HG03095 (cell line): Measurements from ENCODE around the gene WBP11.

Experiments used
- ATAC-seq: cut with Tn5 transposase; IDR thresholded peaks from one replicate; pipeline ENCODE4 v1.9.1; 2021; ENCODE audit warnings: moderate library complexity; ENCODE audit not compliant: unreplicated experiment

WBP11 gene

DNA sequence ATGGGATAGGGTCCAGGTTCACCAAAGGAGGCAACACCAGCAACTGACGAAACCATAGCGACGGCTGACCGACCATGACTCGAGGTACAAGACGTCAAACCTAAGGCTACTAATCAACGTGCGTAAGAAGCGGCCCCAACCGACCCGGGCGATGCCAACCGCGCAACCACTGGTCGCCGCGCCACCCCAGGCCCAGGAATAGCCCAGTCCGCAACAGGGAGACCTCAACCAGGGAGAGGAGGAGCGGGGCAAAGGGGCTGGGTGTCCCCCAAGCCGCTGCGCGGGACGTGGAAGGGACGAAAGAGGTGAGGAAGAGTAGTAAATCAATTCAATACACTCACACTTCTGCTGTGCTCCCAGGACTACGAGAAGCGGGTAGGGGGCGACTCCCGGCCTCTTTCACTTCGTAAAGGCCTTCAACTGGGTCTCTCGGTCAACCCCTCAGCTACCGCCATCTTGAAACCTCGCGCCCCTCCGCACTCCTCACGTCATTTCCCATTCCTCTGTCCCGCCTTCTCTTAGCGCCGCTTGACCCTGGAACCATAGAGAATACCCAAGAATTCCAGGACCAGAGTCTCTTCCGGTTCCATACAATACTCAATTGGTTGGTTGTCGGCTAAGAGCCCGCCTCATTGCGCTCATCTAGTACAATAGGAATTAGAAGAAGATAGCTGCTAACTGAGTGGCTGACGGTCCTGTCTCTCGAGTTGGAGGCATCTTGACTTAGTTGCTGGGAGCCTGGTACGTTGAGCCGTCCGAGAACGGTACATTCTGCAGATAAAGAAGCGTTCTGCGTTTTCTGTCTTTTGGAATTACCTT lies at the start of gene WBP11, which contains the start of gene C12orf60:
WBP11 (minus strand) TSS at position 468 of the 819 bp plus-strand sequence. CDS start 2,095 bp downstream, outside the sequence.
C12orf60 (plus strand) TSS at position 660 of the 819 bp plus-strand sequence. CDS start 19,266 bp downstream, outside the sequence.
- peak; percentile 99 for ATAC-seq

DNA sequence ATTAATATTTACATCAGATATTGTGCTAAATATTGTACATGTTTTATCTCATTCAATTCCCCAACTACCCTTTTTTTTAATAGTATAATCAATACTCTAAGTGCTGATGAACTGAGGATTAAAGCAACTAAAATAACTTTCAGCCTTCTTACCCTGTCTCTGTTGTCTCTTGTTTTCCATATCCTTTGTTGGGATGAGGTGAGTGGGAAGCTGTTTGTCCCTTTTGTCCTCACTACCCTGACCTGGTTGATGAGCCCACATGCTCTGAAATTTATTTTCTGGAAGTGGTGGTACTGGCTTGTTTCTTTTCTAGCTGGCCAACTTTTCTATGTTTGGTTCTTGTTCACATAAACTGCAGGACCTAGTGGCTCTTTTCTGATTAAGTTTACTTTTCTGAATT lies 49.6 kb upstream of the WBP11 start:
- no peak for ATAC-seq

GRCh38 chr12:14850929-14851663 lies 47.8 kb upstream of the WBP11 start:
- peak; percentile 83 for ATAC-seq

- no peak for ATAC-seq
Observed at GRCh38 chr12:14849661-14850060, 46.4 kb upstream of the WBP11 start.

GRCh38 chr12:14846876-14847580 lies 43.8 kb upstream of the WBP11 start:
- ATAC-seq: no peak

DNA sequence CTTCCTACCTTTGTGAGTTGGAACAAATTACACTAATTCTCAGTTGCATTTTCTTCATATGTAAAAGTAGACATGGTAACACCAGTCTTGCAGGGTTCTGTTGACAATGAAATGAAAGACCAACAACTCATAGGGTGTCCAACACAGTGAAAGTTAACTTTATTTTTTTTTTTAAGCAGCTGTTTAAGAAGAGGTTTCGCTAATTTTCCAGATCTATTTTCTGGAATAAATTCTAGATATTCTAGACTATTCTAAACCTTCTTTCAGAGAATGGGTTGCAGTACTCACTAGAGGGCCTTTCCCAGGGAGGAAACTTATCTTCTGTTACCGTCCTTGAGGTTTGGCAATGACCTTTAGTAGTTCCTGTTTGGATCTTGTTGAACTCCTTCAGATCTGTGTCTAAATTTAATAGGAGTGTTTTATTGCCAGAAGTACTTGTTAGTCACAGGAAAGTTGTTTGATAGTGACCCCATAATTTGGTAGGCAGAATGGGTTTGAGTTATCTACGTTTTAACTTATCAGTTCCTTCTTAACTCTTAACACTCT lies 42.8 kb upstream of the WBP11 start:
- ATAC-seq: no peak

- ATAC-seq: no peak
Observed at GRCh38 chr12:14845350-14845750, 42.1 kb upstream of the WBP11 start.

- ATAC-seq: no peak
Observed at GRCh38 chr12:14844401-14844800, 41.1 kb upstream of the WBP11 start.

- ATAC-seq: no peak
Observed at GRCh38 chr12:14843425-14843887, 40.2 kb upstream of the WBP11 start, which contains the start of gene ART4. ART4 (minus strand) TSS chr12:14843526; CDS start chr12:14843113, 413 bp downstream.

- no peak for ATAC-seq
Observed at GRCh38 chr12:14842315-14842714, 39.0 kb upstream of the WBP11 start.

- no peak for ATAC-seq
Observed at GRCh38 chr12:14841761-14842160, 38.5 kb upstream of the WBP11 start.

DNA sequence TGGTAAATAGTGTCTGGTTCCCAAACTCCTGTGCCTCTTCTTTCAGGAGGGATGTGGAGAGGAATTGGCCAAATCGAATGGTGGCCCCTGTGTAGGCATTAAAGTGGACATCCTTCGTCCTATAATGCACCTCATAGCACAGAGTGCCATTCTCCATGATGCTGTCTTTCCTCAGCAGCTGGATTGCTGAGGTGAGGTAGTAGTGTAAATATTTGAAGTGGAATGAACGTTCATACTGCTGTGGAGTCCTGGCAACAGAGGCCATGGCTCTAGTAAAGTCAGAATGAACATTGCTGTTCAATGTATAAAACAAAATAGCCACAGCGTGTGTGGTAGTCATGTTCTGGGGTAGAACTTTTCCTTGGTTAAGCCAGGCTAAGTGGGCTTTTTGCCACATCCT lies 37.3 kb upstream of the WBP11 start:
- no peak for ATAC-seq

DNA sequence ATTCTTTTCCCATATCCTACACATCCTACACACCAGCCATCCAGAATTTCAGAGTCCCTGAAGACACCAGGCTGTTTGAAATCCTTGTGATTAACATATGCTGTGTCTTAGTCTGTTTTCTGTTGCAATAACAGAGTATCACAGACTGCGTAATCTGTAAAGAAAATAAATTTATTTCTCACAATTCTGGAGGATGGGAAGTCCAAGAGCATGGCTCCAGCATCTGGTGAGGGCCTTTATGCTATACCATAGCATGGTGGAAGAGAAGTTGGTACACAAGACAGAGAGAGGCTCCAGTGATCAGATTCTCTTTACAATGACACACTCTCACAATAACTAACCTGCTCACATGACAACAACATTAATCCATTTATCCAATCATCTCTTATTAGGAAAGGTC lies 36.0 kb upstream of the WBP11 start:
- no peak for ATAC-seq

DNA sequence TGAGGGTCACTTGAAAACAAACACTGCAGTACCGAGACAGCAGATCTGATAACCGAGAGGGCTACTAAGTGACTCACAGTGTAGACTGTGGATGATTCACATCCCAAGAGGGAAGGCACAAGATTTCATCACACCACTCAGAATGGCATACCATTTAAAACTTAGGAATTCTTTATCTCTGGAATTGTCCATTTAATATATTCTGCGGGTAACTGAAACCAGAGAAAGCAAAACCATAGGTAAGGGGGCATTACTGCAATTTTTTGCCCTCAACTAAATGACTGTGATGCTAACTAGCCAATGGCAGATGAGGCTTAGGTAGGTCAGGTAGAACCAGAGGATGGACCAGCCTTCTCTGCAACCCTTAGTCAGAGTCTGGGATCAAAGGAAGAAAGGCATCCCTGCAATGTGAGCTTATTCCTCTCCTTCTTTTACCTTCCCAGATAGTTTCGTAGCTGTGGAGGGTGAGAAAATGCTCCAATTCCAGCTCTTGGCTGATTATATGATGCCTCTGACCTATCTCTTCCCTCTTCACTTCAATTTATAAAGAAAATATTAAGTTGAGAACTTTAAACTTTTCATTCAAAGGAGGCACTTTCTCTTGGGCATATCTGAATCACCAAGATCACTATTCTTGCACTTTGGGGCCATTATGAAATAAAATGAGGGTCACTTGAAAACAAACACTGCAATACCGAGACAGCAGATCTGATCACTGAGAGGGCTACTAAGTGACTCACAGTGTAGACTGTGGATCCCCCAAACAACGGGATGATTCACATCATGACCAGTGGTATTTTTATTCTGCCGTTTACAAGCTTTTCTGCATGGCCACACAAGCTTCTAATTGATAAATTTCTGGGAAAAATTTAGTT lies 33.3 kb upstream of the WBP11 start:
- ATAC-seq: no peak

DNA sequence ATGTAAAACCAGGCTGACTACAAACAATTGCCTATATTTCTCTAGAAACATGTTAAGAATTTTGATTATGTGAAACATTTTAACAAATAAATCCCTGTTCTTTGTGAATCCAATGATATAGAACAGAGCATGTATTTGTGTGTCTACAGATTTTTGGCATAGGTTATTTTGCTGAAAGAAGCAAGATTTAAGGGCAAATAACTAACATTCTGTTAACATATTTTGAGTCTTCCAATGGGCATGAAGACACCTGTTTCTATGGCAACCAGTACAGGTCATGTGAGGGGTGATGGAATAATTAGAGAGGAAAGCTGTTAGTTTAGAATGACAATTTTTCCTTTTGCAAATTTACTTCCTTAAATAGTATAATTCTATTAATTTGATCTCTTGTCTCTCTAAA lies 31.2 kb upstream of the WBP11 start:
- ATAC-seq: no peak

- ATAC-seq: no peak
Observed at GRCh38 chr12:14833952-14834351, 30.7 kb upstream of the WBP11 start.

DNA sequence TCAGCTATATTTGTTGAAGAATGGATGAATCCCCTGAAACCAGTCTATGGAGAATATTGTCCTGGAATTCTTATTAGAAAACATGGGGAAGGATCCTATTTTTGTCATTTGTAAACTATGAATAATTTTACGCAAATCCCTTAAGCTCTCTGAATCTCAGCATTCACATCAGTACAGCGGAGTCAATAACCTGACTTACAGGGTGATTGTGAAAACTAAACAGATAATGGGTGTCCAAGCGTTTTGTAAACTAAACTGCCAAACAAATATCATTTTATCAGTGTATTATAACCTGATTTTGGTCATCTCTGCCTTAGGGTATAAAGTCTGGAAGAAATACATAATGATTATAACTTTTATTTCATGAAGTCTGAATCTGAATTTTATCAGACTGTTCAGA lies 30.1 kb upstream of the WBP11 start:
- no peak for ATAC-seq

DNA sequence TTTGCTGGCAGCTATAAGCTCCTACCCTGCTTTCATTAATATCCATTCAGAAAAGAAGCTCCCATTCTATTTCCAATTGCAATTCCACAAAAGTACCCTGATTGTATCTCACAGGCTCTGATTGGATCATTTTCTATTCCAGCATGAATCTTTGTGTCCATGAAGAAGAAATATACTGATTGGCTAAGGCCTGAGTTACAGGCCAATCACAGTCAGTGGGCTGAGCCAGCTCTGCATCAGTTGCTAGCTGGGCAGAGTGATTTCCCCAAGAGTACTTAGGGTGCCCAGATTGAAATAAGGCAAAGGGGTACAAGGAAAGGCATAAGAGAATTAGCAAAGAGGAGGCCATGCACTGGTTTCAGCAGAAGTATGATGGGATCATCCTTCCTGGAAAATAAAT lies 25.6 kb upstream of the WBP11 start:
- ATAC-seq: peak; percentile 69

- no peak for ATAC-seq
Observed at GRCh38 chr12:14827043-14827442, 23.8 kb upstream of the WBP11 start.

GRCh38 chr12:14826491-14826890 lies 23.2 kb upstream of the WBP11 start:
- no peak for ATAC-seq
